Renal cortical epithelial cell (primary cell): ENCODE measurements around the gene PRR7. TPM values are rescaled to one million over a fixed set of nuclear protein-coding genes. Genes with fewer than 3 reads are reported as not detected.
"Not testable (repeated sequence)": the region's sequence is repeated elsewhere in the genome, so short reads cannot be mapped to it uniquely, and the experiment has no call there.

ENCODE experiments used
- DNase-seq: peaks from one replicate; pipeline ENCODE4 v3.0.0-alpha.2; 2011; ENCODE audit warnings: low read depth
- total RNA-seq: library from RNA; depleted of rRNA; stranded (reverse); fragments of >200 nt; gene quantifications from 2 replicates; pipeline ENCODE4 v1.2.3, GENCODE V29; 2014

PRR7 gene
- total RNA-seq, 1 donor from 2014 or later, result 11.0 TPM

- no peak for DNase-seq
These were observed 38.4 kb downstream of the PRR7 start for GRCh38 chr5:177484902-177485549.

- DNase-seq, result not testable (repeated sequence)
These were observed 39.1 kb downstream of the PRR7 start for GRCh38 chr5:177485753-177486152.

GRCh38 chr5:177486256-177486655, 39.6 kb downstream of the PRR7 start:
- DNase-seq, result no peak

GRCh38 chr5:177487144-177487543, 40.5 kb downstream of the PRR7 start:
- DNase-seq, result no peak

- DNase-seq, result no peak
These were observed 41.4 kb downstream of the PRR7 start for GRCh38 chr5:177487975-177488374.

GRCh38 chr5:177489119-177489716, 42.6 kb downstream of the PRR7 start:
- no peak for DNase-seq

- no peak for DNase-seq
These were observed 43.8 kb downstream of the PRR7 start for GRCh38 chr5:177490311-177490991.

- no peak for DNase-seq
These were observed 44.4 kb downstream of the PRR7 start for GRCh38 chr5:177490992-177491391.

GRCh38 chr5:177491429-177491945, 44.9 kb downstream of the PRR7 start:
- no peak for DNase-seq

- no peak for DNase-seq
These were observed 45.6 kb downstream of the PRR7 start for GRCh38 chr5:177491983-177492746.

- no peak for DNase-seq
These were observed 46.2 kb downstream of the PRR7 start for GRCh38 chr5:177492841-177493240.

GRCh38 chr5:177493795-177494345, 47.3 kb downstream of the PRR7 start:
- no peak for DNase-seq

GRCh38 chr5:177494346-177495195, 48.0 kb downstream of the PRR7 start:
- peak; percentile 75 for DNase-seq

GRCh38 chr5:177495243-177496060, 48.8 kb downstream of the PRR7 start:
- peak; percentile 74 for DNase-seq

- DNase-seq, result peak; percentile 52
These were observed 49.6 kb downstream of the PRR7 start for GRCh38 chr5:177496070-177496726.

GRCh38 chr5:177496727-177497291, 50.2 kb downstream of the PRR7 start:
- peak; percentile 74 for DNase-seq

- DNase-seq, result peak; percentile 91
These were observed 50.8 kb downstream of the PRR7 start, which contains the start of gene PDLIM7 for GRCh38 chr5:177497292-177498012. Gene PDLIM7, minus strand, starts transcription at chr5:177497604. Its CDS starts 1,092 bp downstream, at chr5:177496512.
